Neuronal stem cell (in vitro differentiated cells): ENCODE data around the gene ADAMTS14.
A peak's percentile ranks its signal among the peaks of the same experiment; 100 is the strongest.

Experiments used
- DNase-seq: peaks from one replicate; pipeline ENCODE4 v3.0.0-alpha.2; 2013; ENCODE audit warnings: low spot score
- H2AFZ ChIP-seq: one replicate; pipeline ENCODE4 v1.6.1; 2013; ENCODE audit warnings: mild to moderate bottlenecking, low read length, inconsistent platforms
- H2AK5ac ChIP-seq: 2 replicates; pipeline ENCODE4 v1.6.1; 2013; ENCODE audit warnings: low read depth, mild to moderate bottlenecking, inconsistent platforms, low read length, moderate library complexity, mixed read lengths
- H2BK120ac ChIP-seq: 2 replicates; pipeline ENCODE4 v1.6.1; 2013; ENCODE audit warnings: low read depth, mild to moderate bottlenecking, inconsistent platforms, low read length, moderate library complexity, mixed read lengths
- H2BK12ac ChIP-seq: one replicate; pipeline ENCODE4 v1.6.1; 2013; ENCODE audit warnings: low read length, inconsistent platforms
- H2BK15ac ChIP-seq: 2 replicates; pipeline ENCODE4 v1.6.1; 2013; ENCODE audit warnings: mild to moderate bottlenecking, low read length, inconsistent platforms, mixed read lengths
- H2BK5ac ChIP-seq: one replicate; pipeline ENCODE4 v1.6.1; 2013; ENCODE audit warnings: inconsistent platforms, mild to moderate bottlenecking, low read length, moderate library complexity
- H3K14ac ChIP-seq: one replicate; pipeline ENCODE4 v1.6.1; 2013; ENCODE audit warnings: low read length, inconsistent platforms
- H3K18ac ChIP-seq: 2 replicates; pipeline ENCODE4 v1.6.1; 2013; ENCODE audit warnings: low read length, inconsistent platforms
- H3K23ac ChIP-seq: 2 replicates; pipeline ENCODE4 v1.6.1; 2013; ENCODE audit warnings: low read depth, mild to moderate bottlenecking, mixed read lengths, low read length, inconsistent platforms; ENCODE audit not compliant: poor library complexity
- H3K27ac ChIP-seq: replicated peaks from 3 replicates; pipeline ENCODE4 v1.5.1; 2013; ENCODE audit warnings: low read length, inconsistent platforms
- H3K27me3 ChIP-seq, 3 experiments: 2 replicates each; pipeline ENCODE4 v1.6.1; 2013; ENCODE audit warnings: low read length in 3 of 3, mild to moderate bottlenecking in 2 of 3, inconsistent platforms in 1 of 3, low read depth in 1 of 3, mixed read lengths in 1 of 3, moderate library complexity in 1 of 3; ENCODE audit not compliant: control insufficient read depth in 3 of 3, insufficient read depth in 3 of 3
- H3K36me3 ChIP-seq, 2 donors: replicated peaks in 1 of 2; 2 replicates each; pipeline ENCODE4 v1.6.1; 2013; ENCODE audit warnings: low read length in 2 of 2; ENCODE audit not compliant: control insufficient read depth in 2 of 2, insufficient read depth in 2 of 2
- H3K4ac ChIP-seq: 2 replicates; pipeline ENCODE4 v1.6.1; 2013; ENCODE audit warnings: inconsistent platforms, mild to moderate bottlenecking, low read length, moderate library complexity
- H3K4me1 ChIP-seq, 2 donors: 1 replicate in 1 of 2; 2 replicates in 1 of 2; pipeline ENCODE4 v1.6.1; 2013; ENCODE audit warnings: low read length in 2 of 2, low read depth in 1 of 2; ENCODE audit not compliant: control insufficient read depth in 2 of 2, insufficient read depth in 1 of 2
- H3K4me2 ChIP-seq: one replicate; pipeline ENCODE4 v1.6.1; 2013; ENCODE audit warnings: mild to moderate bottlenecking, low read length, inconsistent platforms; ENCODE audit not compliant: insufficient read depth, poor library complexity, severe bottlenecking
- H3K4me3 ChIP-seq, 2 donors: 2 replicates each; pipeline ENCODE4 v1.5.1; 2013; ENCODE audit warnings: low read length in 2 of 2, mild to moderate bottlenecking in 2 of 2, inconsistent platforms in 1 of 2, moderate library complexity in 1 of 2
- H3K79me1 ChIP-seq: one replicate; pipeline ENCODE4 v1.6.1; 2013; ENCODE audit warnings: low read depth, mild to moderate bottlenecking, inconsistent platforms, low read length, moderate library complexity
- H3K9ac ChIP-seq: one replicate; pipeline ENCODE4 v1.6.1; 2013; ENCODE audit warnings: mild to moderate bottlenecking, low read depth, low read length, inconsistent platforms; ENCODE audit not compliant: poor library complexity
- H3K9me3 ChIP-seq, 2 donors: replicated peaks in 1 of 2; 2 replicates each; pipeline versions ENCODE3 to v1.6.1; 2013; ENCODE audit warnings: low read length in 2 of 2, mild to moderate bottlenecking in 2 of 2, inconsistent platforms in 1 of 2, low read depth in 1 of 2, mixed read lengths in 1 of 2, moderate library complexity in 1 of 2; ENCODE audit not compliant: control insufficient read depth in 2 of 2, insufficient read depth in 1 of 2
- H4K8ac ChIP-seq: one replicate; pipeline ENCODE4 v1.6.1; 2013; ENCODE audit warnings: low read depth, mild to moderate bottlenecking, inconsistent platforms, low read length, moderate library complexity
- H4K91ac ChIP-seq: one replicate; pipeline ENCODE4 v1.6.1; 2013; ENCODE audit warnings: low read length, low read depth, mild to moderate bottlenecking, inconsistent platforms; ENCODE audit not compliant: poor library complexity
- WGBS, 2 donors: extraction: QIAGEN DNeasy Blood & Tissue Kit; methylation state at CpG; one replicate each; pipeline ENCODE4 v1.1.7; 2013; ENCODE audit warnings: missing lambda C conversion rate in 2 of 2, mixed read lengths in 1 of 2; ENCODE audit not compliant: insufficient read length in 2 of 2, insufficient replicate concordance in 1 of 2; ENCODE audit errors: extremely low coverage in 2 of 2; 5-methylcytosine and 5-hydroxymethylcytosine counted together

ADAMTS14 gene

GRCh38 chr10:70674560-70675495, 2.5 kb downstream of the ADAMTS14 start:
- Histone ChIP-seq H3K27ac (no peak overlapping the region), H3K18ac (no peak overlapping the region), H3K4me1 (peaks cover 0 to 2% of the 10 kb centered on the region in 2 donors), H4K91ac (no peak overlapping the region), H3K4ac (no peak overlapping the region), H2BK15ac (peak overlapping the region; percentile 4), H2AK5ac (no peak overlapping the region), H2BK12ac (no peak overlapping the region), H3K4me3 (no peak overlapping the region), H3K23ac (no peak overlapping the region), H2BK120ac (no peak overlapping the region), H3K79me1 (no peaks in the 10 kb centered on the region), H3K4me2 (no peak overlapping the region), H3K14ac (peak overlapping the region; percentile 73), H3K36me3 (no peaks in the 10 kb centered on the region), H2BK5ac (peak overlapping the region; percentile 7), H2AFZ (no peak overlapping the region), H3K9ac (no peak overlapping the region), H3K9me3 (no peaks in the 10 kb centered on the region), H3K27me3 (peaks cover 0 to 72% (median 24%) of the 10 kb centered on the region in 3 experiments), H4K8ac (no peak overlapping the region)
- no CpG with 5 or more reads among the region's 24 CpGs for WGBS, 2 donors
- DNase-seq, result no peak

DNA sequence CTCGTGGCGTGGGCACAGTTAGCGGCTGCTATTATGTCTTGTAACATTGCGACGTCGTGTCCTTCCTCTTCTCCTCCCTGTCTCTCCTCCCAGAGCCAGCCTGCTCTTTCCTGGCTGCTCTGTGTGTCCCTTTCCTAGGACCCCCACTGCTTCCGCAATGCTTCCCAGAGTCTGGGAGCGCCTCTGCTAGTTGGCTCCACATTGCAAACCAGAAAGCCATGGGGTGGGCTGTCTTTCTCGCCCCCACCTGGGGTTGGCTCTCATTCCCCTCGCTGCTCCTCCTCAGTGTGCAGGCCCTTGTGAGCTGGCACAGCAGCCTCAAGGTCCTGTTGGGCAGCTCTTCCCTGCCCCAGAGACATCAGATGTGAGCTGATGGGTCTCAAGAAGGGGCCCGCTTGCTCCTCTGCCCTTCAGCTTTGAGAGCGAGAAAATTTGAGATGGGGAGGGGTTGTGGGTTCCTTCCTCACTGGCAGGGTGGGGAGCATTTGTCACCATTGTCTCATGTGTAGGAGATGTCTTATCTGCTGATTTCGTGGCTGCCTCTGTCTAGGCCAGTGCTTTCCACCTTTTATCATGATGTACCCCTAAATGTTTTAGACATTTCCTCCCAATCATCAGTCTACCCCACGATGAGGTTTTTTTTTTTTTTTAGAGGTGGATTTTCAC, 3.3 kb downstream of the ADAMTS14 start:
- no peak overlapping the region for H2AFZ ChIP-seq
- no peak overlapping the region for H2BK5ac ChIP-seq
- H3K23ac ChIP-seq, result no peak overlapping the region
- no CpG with 5 or more reads among the region's 14 CpGs for WGBS, 2 donors
- no peak overlapping the region for H3K4me2 ChIP-seq
- H3K4me3 ChIP-seq, result no peak overlapping the region
- no peak overlapping the region for H2AK5ac ChIP-seq
- no peak overlapping the region for H3K9ac ChIP-seq
- no peaks in the 10 kb centered on the region for H3K79me1 ChIP-seq
- H3K27ac ChIP-seq, result no peak overlapping the region
- no peak for DNase-seq
- no peaks in the 10 kb centered on the region for H3K9me3 ChIP-seq
- no peak overlapping the region for H4K8ac ChIP-seq
- H4K91ac ChIP-seq, result no peak overlapping the region
- H3K4me1 ChIP-seq, result peaks cover 0 to under 1% of the 10 kb centered on the region in 2 donors
- H3K27me3 ChIP-seq, result peaks cover 0 to 67% (median 24%) of the 10 kb centered on the region in 3 experiments
- no peak overlapping the region for H3K4ac ChIP-seq
- H3K14ac ChIP-seq, result no peak overlapping the region
- no peak overlapping the region for H2BK120ac ChIP-seq
- no peaks in the 10 kb centered on the region for H3K36me3 ChIP-seq
- peak overlapping the region; percentile 53 for H3K18ac ChIP-seq
- H2BK15ac ChIP-seq, result no peak overlapping the region
- no peak overlapping the region for H2BK12ac ChIP-seq

- Histone ChIP-seq H3K9ac (no peak overlapping the region), H3K18ac (no peak overlapping the region), H3K4ac (no peak overlapping the region), H3K4me1 (peaks cover 0 to 1% of the 10 kb centered on the region in 2 donors), H3K27me3 (peaks cover 0 to 58% (median 24%) of the 10 kb centered on the region in 3 experiments), H3K4me3 (no peak overlapping the region), H3K9me3 (no peaks in the 10 kb centered on the region), H4K8ac (no peak overlapping the region), H4K91ac (no peak overlapping the region), H2AFZ (no peak overlapping the region), H2BK5ac (no peak overlapping the region), H3K14ac (no peak overlapping the region), H3K23ac (no peak overlapping the region), H2AK5ac (no peak overlapping the region), H3K4me2 (no peak overlapping the region), H2BK12ac (no peak overlapping the region), H2BK15ac (no peak overlapping the region), H2BK120ac (no peak overlapping the region), H3K27ac (no peak overlapping the region), H3K36me3 (no peaks in the 10 kb centered on the region), H3K79me1 (no peaks in the 10 kb centered on the region)
- no peak for DNase-seq
- no CpG with 5 or more reads among the region's 6 CpGs for WGBS, 2 donors
These were observed 4.2 kb downstream of the ADAMTS14 start for GRCh38 chr10:70676511-70676910.

- no peak overlapping the region for H4K8ac ChIP-seq
- H3K27me3 ChIP-seq, result peaks cover 0 to 57% (median 19%) of the 10 kb centered on the region in 3 experiments
- H3K23ac ChIP-seq, result no peak overlapping the region
- H3K4me2 ChIP-seq, result no peak overlapping the region
- H3K18ac ChIP-seq, result no peak overlapping the region
- no peak overlapping the region for H2BK5ac ChIP-seq
- no peaks in the 10 kb centered on the region for H3K9me3 ChIP-seq
- H3K4ac ChIP-seq, result no peak overlapping the region
- no peak overlapping the region for H4K91ac ChIP-seq
- H2AFZ ChIP-seq, result no peak overlapping the region
- H2BK120ac ChIP-seq, result no peak overlapping the region
- WGBS, 2 donors, result no CpG with 5 or more reads among the region's 5 CpGs
- peaks cover 0 to 6% of the 10 kb centered on the region in 2 donors for H3K4me1 ChIP-seq
- H2AK5ac ChIP-seq, result no peak overlapping the region
- H3K27ac ChIP-seq, result no peak overlapping the region
- no peak overlapping the region for H2BK12ac ChIP-seq
- H3K14ac ChIP-seq, result no peak overlapping the region
- no peak overlapping the region for H3K9ac ChIP-seq
- H3K4me3 ChIP-seq, result no peak overlapping the region
- H3K36me3 ChIP-seq, result no peaks in the 10 kb centered on the region
- H3K79me1 ChIP-seq, result no peaks in the 10 kb centered on the region
- H2BK15ac ChIP-seq, result no peak overlapping the region
- DNase-seq, result no peak
These were observed 4.7 kb downstream of the ADAMTS14 start for GRCh38 chr10:70677016-70677415.
